NCI-H2107 treated with DMSO at 0.1 percent for 48 hours (cell line): ENCODE data around the gene LMTK3.
A peak's percentile ranks its signal among the peaks of the same experiment; 100 is the strongest.

ENCODE experiments used
- DNase-seq: peaks from one replicate; lab custom pipeline; 2025; ENCODE audit not compliant: unreplicated experiment; lab: John Stamatoyannopoulos, UW

LMTK3 gene

GRCh38 chr19:48509467-48510194 lies 2.0 kb downstream of the LMTK3 start:
- DNase-seq = no peak

DNA sequence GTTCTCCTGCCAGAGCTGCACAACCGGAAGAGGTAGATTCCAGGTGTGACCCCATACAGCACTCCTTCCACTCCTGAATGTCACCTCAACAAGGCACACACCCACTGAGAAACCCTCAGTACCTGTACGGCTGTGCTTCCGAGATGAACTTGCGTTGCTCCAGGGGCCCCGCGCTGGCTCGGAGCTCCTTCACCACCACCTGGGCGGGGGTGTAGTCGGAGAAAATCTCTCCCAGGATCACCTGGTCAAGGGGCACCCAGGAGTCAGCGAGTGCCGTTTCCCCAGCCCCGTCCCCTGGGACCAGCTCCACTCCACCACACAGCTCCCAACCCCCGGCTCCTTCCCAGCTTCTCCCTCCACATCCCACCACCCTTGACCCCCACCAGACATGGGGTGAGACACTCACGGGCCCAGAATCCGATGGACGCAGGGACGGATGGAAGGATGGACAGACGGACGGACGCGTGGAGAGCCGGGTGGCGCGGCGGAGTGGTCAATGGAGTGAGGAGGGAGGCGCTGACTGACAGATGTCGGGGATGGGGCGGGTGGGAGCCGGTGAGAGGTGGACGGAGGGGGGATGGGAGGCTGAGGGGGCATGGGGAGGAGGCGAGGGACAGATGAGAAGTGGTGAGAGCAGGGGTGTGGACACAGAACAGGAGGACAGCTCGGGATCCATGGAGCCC lies 2.8 kb downstream of the LMTK3 start:
- no peak for DNase-seq

DNA sequence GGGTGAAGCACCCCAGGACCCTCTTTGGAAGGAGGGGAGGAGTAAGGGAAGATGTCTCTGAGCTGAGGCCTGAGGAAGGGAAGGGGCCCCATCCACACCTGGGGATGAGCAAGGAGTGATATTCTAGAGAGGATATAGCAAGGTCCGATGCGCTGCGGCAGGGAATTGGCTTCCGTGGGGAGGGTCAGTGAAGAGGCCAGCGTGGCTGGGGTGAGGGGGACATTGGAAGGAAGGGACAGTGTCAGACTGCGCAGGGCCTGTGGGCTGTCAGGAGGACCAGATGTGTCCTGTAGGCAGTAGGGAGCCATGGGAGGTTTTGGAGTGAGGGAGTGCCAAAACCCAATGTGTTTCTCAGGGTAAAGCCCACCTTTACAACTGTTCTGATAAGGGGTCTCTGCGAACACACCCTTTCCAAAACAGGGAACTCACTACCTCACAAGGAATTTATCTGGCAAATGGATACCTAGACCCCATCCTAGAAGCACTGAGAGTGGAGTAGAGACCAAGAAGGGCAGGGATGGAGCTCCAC lies 3.7 kb downstream of the LMTK3 start:
- no peak for DNase-seq

DNA sequence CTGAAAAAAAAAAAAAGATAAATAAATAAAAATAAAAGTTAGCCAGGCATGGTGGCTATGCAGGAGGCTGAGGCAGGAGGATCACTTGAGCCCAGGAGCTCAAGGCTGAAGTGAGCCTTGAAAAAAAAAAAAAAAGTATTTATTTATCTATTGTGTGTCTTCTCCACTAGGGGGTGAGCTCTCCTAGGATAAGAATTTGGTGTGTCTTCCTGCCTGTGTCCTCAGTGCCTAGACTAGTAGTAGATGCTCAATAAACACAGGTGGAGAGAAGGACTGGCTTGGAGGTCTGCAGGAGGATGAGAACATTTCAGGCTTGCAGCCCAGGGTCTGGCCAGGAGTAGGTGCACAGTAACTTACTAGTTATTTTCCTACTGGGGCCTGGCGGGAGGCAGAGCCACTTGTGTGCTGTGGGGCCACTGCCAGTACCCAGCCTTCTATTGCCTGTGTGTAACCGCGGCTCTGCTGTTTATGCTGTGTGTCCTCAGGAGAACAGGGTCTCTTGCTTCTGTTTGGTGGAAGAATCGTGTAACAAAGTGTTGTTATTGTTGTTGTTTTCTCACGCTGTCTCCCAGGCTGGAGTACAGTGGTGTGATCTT lies 5.4 kb downstream of the LMTK3 start:
- no peak for DNase-seq

GRCh38 chr19:48502350-48503018 lies 9.2 kb downstream of the LMTK3 start:
- no peak for DNase-seq

- DNase-seq = peak; percentile 94
Measured at GRCh38 chr19:48501494-48502349, 9.9 kb downstream of the LMTK3 start.

GRCh38 chr19:48500830-48501493 lies 10.7 kb downstream of the LMTK3 start:
- no peak for DNase-seq

- no peak for DNase-seq
Measured at GRCh38 chr19:48499316-48500090, 12.1 kb downstream of the LMTK3 start.

DNA sequence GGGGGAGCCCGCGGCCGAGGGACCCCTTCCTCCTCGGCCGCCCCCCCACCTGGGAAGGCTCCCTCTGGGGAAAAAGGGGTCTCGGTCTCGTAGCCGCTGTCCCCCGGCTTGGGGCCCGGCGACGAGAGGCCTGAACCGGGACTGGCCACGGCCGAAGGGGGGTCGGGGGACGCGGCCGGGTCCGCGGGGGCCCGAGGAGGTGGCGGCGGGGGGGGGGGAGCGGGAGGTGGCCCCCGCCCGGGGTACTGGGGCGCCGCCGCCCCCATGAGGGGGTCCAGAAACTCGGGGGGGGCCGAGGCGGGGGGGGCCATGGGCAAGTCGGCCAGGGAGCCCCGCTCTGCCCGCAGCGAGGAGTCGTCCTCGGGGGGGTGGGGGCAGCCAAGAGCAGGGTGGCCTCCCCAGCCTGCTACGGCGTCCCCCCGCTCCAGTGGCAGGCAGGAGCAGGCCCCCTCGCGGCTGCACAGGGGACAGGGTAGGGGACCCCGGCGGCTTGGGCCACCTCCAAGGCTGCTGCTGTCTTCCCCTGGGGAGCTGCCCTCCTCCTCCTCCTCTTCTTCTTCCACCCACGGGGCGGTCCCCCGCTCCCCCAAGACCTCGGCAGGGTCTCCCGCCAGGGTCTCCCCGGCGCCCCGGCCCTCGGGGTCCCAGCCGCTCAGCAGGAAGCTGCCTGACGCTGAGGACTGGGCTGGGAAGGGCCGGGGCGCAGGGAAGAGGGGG lies 12.9 kb downstream of the LMTK3 start:
- DNase-seq = no peak

DNA sequence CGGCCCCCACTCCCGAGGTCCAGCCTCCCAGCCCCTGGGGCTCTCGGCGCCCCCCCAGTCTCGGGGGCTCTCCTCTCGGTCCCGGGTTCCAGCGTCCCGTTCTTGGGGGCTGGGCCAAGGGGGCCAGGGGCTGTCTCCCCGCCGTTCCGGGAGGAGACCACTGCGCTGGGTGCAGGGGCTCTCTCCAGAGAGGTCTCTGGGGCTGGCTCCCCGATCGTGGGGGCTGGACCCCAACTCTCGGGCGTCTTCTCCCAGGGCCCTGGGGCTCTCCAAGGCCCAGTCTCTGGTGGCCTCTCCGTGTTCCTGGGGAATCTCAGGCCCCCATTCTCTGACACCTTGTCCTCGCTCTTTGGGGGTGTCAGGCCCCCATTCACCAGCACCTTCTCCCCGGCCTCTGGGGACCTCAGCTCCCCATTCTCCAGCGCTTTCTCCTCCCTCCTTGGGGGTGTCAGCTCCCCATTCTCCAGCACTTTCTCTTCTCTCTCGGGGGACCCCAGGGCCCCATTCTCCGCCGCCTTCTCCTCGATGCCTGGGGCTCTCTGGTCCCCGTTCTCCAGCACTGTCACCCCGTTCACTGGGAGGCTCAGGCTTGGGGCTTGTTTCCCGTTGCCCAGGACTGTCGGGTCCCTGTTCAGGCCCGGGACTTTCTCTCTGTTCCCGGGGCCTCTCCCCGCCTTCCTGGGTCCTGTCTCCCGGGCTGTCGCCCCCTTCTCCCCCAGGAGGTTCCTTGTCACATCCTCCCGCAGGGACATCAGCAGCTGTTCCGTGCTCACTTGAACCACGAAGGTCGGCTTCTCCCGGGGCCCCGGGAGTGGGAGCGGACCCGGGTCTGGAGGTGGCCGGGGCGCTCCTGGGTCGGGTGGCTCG lies 13.7 kb downstream of the LMTK3 start:
- no peak for DNase-seq

- no peak for DNase-seq
Measured at GRCh38 chr19:48496959-48497727, 14.5 kb downstream of the LMTK3 start.

DNA sequence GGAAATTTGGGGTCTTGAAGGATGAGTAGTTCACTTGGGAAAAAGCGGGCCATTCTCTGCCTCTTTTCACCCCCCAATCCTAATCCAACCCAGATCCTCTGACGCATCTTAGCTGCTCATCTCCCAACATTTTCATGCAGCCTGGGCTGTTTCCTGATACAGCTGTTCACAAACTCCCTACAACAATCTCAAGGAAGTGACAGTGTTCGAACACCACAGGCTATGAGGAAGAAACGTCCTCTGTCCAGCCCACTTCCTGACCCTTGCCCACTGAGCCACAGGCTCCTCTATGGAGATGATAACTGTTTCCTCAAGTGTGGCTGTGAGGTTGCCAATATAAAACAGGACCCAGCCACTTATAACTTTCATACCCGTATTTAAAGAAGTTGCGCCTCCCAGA lies 16.2 kb downstream of the LMTK3 start:
- no peak for DNase-seq

DNA sequence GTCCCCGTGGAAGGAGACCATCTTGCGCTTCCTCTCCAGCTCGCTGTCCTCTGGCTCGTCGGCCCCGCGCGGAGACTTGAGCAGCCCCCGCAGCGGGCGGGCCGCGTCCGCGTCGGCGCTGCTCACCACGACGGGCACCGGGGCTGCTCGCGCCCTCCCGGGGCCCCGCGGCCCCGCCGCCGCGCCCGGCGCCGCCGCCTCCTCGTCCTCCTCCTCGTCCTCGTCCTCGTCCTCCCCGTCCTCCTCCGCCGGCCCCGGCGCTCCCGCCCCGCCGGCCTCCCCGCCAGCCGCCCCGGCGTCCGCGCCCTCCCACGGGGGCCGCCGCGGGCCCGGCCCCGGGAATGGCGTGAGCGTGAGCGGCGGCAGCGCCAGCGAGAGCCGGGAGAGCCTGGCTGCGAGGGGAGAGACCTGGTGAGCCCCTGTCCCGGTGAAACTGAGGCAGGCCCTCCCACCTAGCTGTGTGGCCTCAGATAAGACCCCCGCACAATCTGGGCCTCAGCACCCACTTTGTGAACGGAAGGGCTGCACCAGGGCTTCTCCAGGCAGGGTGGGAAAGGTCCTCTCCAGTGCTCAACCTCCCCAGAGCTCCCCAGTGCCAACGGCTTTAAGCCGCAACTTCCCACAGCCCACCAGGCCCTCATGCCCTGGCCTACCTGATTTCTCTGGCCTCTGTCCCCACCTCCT lies 17.8 kb downstream of the LMTK3 start:
- no peak for DNase-seq

GRCh38 chr19:48492925-48493717 lies 18.5 kb downstream of the LMTK3 start:
- peak; percentile 32 for DNase-seq

GRCh38 chr19:48491793-48492123 lies 19.9 kb downstream of the LMTK3 start:
- no peak for DNase-seq
